Thymus (tissue), 11 donors: ENCODE data around the gene PRSS12. TPM values are rescaled to one million over a fixed set of nuclear protein-coding genes. Genes with fewer than 3 reads are reported as not detected.

Experiments used
- DNase-seq, 9 donors: peaks; one replicate each; pipeline ENCODE4 v3.0.0-alpha.2; 2013; ENCODE audit warnings: low spot score in 9 of 9, low read depth in 6 of 9, missing footprints in 1 of 9
- H3K27ac ChIP-seq, 2 donors: one replicate each; pipeline ENCODE4 v1.5.1; 2013; ENCODE audit warnings: control low read depth in 1 of 2, low read depth in 1 of 2, low read length in 1 of 2, mild to moderate bottlenecking in 1 of 2, moderate library complexity in 1 of 2
- H3K27me3 ChIP-seq, 2 donors: one replicate each; pipeline ENCODE4 v1.5.1; 2013; ENCODE audit warnings: low read length in 1 of 2; ENCODE audit not compliant: control insufficient read depth in 2 of 2, insufficient read depth in 1 of 2
- H3K36me3 ChIP-seq, 2 donors: one replicate each; pipeline ENCODE4 v1.5.1; 2013; ENCODE audit warnings: low read length in 1 of 2, mild to moderate bottlenecking in 1 of 2, moderate library complexity in 1 of 2; ENCODE audit not compliant: control insufficient read depth in 2 of 2, insufficient read depth in 2 of 2
- H3K4me1 ChIP-seq, 2 donors: one replicate each; pipeline ENCODE4 v1.5.1; 2013; ENCODE audit warnings: low read length in 2 of 2; ENCODE audit not compliant: control insufficient read depth in 2 of 2, insufficient read depth in 2 of 2
- H3K4me3 ChIP-seq, 2 donors: one replicate each; pipeline ENCODE4 v1.5.1; 2013; ENCODE audit warnings: low read length in 2 of 2, control low read depth in 1 of 2, mild to moderate bottlenecking in 1 of 2
- H3K9me3 ChIP-seq, 2 donors: one replicate each; pipeline ENCODE4 v1.5.1; 2013; ENCODE audit warnings: low read length in 1 of 2, mild to moderate bottlenecking in 1 of 2; ENCODE audit not compliant: control insufficient read depth in 2 of 2, insufficient read depth in 1 of 2
- WGBS: extraction: QIAGEN DNeasy Blood & Tissue Kit; methylation state at CpG from one replicate; pipeline ENCODE4 v1.1.7; 2013; 5-methylcytosine and 5-hydroxymethylcytosine counted together
- polyA plus RNA-seq: library from polyadenylated mRNA; stranded (reverse); fragments of 200-250 nt; gene quantifications from one replicate; pipeline ENCODE4 v1.2.3, GENCODE V29; 2013
- total RNA-seq: library from RNA; stranded (reverse); fragments of 120-200 nt; gene quantifications from one replicate; pipeline ENCODE4 v1.2.4, GENCODE V29; 2013
- donor health status: healthy.

Gene PRSS12
- total and polyA plus RNA-seq, 2 donors, result 1.5 to 3.3 TPM

DNA sequence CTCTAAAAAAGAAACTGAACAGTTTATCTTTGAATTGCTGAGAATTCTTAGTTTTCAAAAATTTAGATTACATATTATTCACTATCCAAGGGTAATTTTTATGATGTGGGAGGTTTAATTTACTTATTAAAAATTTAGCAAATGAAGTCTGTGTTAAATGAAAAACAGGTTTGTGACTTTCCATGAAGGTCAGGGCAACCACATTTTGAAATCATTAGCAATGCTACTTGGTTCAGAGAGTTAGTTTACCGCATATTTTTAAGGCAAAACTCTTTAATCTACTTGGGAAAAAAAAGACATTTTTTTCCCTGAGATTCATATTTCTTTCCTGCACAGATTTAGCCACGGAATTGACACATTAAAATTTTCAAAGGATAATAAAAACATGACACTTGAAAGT, 37.3 kb upstream of the PRSS12 start:
- peaks cover 0 to 8% of the 10 kb centered on the region in 2 donors for H3K9me3 ChIP-seq
- H3K4me3 ChIP-seq, result no peak overlapping the region
- no peak for DNase-seq
- H3K4me1 ChIP-seq, result no peaks in the 10 kb centered on the region
- 91% methylated on average over 2 of the region's 2 CpGs for WGBS
- H3K27me3 ChIP-seq, result no peaks in the 10 kb centered on the region
- no peak overlapping the region for H3K27ac ChIP-seq
- no peaks in the 10 kb centered on the region for H3K36me3 ChIP-seq

DNA sequence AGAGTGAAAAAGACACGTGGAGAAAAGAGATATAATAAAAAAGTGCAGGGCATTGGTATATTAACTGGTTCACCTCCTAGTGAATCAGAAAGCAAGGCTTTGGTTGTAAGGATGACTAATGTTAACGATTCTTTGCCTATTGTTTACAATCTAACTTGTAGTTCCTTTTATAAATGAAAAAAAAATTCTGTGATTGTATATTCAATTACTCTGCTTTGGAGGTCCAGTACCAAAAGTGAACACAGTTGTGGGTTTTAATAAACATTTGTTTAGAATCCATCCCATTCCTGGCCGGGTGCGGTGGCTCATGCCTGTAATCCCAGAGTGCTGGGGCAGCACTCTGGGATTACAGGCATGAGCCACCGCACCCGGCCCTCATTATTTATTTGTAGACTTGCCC, 36.9 kb upstream of the PRSS12 start:
- Histone ChIP-seq H3K27me3 (no peaks in the 10 kb centered on the region), H3K36me3 (no peaks in the 10 kb centered on the region), H3K9me3 (peaks cover 0 to 8% of the 10 kb centered on the region in 2 donors), H3K4me3 (no peak overlapping the region), H3K27ac (no peak overlapping the region), H3K4me1 (no peaks in the 10 kb centered on the region)
- 94% methylated on average over 6 of the region's 6 CpGs for WGBS
- no peak for DNase-seq

DNA sequence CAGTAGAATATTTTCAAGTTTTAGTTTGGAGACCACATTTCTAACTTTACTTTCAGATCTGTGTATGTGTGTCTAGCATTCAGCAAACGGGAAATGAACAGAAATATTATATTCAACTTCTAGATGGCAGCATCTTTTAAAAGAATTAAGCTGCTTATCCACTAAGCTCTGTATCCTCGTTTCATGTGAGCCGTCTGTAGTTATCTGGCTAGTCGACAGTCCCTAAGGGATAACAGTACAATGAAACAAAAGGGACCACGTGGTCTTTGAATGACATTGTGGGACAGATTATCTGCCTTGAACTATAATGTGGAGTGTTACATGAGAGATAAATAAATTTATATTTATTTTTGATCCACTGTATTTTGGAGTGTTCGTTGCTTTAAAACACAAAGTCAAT, 35.8 kb upstream of the PRSS12 start:
- Histone ChIP-seq H3K27me3 (no peaks in the 10 kb centered on the region), H3K36me3 (no peaks in the 10 kb centered on the region), H3K27ac (no peak overlapping the region), H3K9me3 (peaks cover 0 to 8% of the 10 kb centered on the region in 2 donors), H3K4me1 (no peaks in the 10 kb centered on the region), H3K4me3 (no peak overlapping the region)
- DNase-seq, result no peak
- 87% methylated on average over 6 of the region's 6 CpGs for WGBS

DNA sequence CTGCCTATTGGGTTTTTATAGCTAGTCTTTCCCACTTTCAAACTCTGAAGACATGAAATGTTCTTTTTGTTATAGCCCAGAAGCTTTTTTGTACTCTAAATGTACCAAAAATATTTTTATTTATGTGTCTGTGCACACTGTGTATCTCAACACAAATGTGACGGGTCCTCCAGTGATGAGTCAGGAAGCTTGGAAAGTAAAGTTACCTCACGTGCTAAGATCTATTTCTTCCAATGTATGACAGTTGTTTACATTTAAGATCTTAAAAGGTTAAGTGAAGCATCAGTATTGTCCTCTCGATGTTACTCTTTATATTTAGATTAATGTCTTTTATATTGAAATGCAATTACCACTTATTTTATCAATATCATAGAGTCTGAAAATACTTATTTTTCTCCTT, 29.1 kb upstream of the PRSS12 start:
- Histone ChIP-seq H3K27me3 (no peaks in the 10 kb centered on the region), H3K36me3 (no peaks in the 10 kb centered on the region), H3K4me3 (no peak overlapping the region), H3K9me3 (peaks cover 0 to 2% of the 10 kb centered on the region in 2 donors), H3K27ac (no peak overlapping the region), H3K4me1 (no peaks in the 10 kb centered on the region)
- no peak for DNase-seq
- WGBS, result 95% methylated on average over 3 of the region's 3 CpGs

DNA sequence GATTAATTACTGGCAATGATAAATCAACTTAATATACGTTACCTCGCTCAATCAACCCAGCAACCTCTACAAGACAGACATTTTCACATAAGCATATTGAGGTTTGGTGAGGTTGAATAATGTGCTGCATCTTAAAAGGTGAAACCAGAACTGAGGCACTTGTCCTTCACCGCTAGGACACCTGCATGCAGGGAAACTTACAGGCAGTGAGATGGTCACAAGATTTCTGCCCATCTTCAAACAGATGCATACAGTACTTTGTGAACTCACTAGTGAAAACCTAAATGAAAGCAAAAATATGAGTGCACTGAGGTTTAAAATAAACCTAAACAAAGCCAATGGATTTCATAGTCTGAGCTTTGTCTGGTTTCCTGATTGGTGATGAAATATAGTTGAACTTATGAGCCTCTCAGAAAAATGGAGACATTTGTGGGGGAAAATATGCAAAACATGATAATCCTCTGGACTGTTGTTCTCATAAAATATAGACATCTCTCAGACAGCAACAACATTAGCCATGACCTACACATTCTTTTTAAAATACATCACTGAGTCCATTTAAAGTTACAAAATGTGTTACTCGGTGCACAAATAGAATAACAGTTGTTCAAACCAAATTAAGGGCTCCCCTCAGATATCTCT, 20.9 kb upstream of the PRSS12 start:
- Histone ChIP-seq H3K4me3 (no peak overlapping the region), H3K9me3 (no peaks in the 10 kb centered on the region), H3K27me3 (no peaks in the 10 kb centered on the region), H3K27ac (no peak overlapping the region), H3K36me3 (no peaks in the 10 kb centered on the region), H3K4me1 (no peaks in the 10 kb centered on the region)
- 93% methylated on average over 4 of the region's 4 CpGs for WGBS
- DNase-seq, result no peak

DNA sequence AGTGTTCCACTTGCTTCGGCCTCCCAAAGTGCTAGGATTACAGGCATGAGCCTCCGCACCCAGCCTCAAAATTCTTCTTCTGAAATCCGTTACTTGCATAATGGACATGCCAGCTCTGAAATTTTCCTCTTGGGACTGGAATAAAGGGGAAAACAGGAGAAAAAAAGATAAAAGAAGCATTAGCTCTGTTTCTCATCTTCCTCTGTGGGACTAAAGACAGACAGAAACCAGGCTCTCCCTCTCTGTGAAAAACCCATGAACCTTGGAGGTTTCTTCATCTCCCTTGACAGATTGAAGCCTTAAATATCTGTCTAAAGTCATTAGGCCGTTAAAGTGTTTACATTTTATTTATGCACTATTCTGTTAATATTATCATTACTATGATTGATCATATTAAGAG, 19.4 kb upstream of the PRSS12 start:
- WGBS, result 94% methylated on average over 4 of the region's 4 CpGs
- Histone ChIP-seq H3K4me1 (no peaks in the 10 kb centered on the region), H3K27me3 (no peaks in the 10 kb centered on the region), H3K4me3 (no peak overlapping the region), H3K36me3 (no peaks in the 10 kb centered on the region), H3K9me3 (no peaks in the 10 kb centered on the region), H3K27ac (no peak overlapping the region)
- DNase-seq, result no peak

DNA sequence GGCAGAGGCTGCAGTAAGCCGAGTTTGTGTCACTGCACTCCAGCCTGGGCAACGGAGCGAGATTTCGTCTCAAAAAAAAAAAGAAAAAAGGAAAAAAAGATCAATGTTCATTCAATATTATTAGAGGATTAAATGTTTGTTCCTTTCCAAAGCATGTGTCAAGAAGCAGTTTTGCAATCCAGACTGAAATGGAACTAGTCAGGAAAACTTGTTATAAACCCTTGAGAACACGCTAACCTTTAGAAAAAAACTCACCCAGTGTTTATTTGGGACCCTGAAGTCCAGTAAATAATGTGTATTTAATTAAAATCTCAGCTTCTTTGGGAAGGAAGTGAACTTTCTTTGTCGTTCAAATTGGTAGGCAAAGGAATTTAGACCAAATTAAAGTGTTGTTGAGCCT, 16.4 kb upstream of the PRSS12 start:
- 94% methylated on average over 6 of the region's 6 CpGs for WGBS
- no peak for DNase-seq

DNA sequence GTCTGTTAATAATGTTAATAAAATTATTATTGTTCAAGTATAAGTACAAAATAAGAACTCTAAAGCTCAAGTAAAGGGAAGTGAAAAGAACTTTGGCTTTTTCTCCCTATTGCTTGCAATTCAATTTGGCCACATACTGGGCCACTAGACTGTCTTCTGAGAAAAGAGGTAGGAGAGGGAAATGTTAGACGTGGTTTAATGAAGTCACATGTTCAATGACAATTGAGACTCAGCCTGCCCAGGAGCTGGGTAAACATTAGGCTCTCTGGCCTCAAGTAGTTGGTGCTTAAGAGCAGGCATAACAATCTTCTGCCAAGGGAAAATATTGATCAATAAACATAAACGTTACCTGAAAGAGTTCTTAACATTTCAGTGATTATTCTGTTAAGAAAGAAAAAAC, 15.1 kb upstream of the PRSS12 start:
- Histone ChIP-seq H3K27ac (no peak overlapping the region), H3K36me3 (no peaks in the 10 kb centered on the region), H3K4me1 (no peaks in the 10 kb centered on the region), H3K4me3 (no peak overlapping the region), H3K27me3 (no peaks in the 10 kb centered on the region), H3K9me3 (no peaks in the 10 kb centered on the region)
- 84% methylated on average over 2 of the region's 2 CpGs for WGBS
- DNase-seq, result no peak

More for the DNA sequence above, 16.4 kb upstream of the PRSS12 start:
- no peak overlapping the region for H3K4me3 ChIP-seq
- H3K27ac ChIP-seq, result no peak overlapping the region
- H3K36me3 ChIP-seq, result no peaks in the 10 kb centered on the region
- H3K4me1 ChIP-seq, result no peaks in the 10 kb centered on the region
- H3K9me3 ChIP-seq, result no peaks in the 10 kb centered on the region
- no peaks in the 10 kb centered on the region for H3K27me3 ChIP-seq

DNA sequence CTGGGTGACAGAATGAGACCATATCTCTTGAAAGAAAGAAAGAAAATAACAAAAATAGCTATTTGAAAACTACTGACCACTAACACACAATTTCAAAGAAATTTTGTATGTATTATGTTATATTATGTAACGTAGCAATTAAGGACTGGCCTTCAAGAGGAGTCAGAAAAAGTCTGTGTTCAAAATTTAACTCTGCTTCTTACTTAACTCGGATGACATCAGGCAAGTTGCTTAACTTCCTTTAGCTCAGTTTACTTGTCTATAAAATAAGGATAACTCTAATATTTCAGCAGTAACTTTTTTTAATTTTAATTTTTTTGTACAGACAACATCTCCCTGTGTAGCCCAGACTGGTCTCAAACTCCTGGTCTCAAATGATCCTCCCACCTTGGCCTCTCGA, 14.6 kb upstream of the PRSS12 start:
- Histone ChIP-seq H3K27ac (no peak overlapping the region), H3K9me3 (no peaks in the 10 kb centered on the region), H3K4me1 (no peaks in the 10 kb centered on the region), H3K4me3 (no peak overlapping the region), H3K36me3 (no peaks in the 10 kb centered on the region), H3K27me3 (no peaks in the 10 kb centered on the region)
- no peak for DNase-seq
- WGBS, result 98% methylated on average over 3 of the region's 3 CpGs

DNA sequence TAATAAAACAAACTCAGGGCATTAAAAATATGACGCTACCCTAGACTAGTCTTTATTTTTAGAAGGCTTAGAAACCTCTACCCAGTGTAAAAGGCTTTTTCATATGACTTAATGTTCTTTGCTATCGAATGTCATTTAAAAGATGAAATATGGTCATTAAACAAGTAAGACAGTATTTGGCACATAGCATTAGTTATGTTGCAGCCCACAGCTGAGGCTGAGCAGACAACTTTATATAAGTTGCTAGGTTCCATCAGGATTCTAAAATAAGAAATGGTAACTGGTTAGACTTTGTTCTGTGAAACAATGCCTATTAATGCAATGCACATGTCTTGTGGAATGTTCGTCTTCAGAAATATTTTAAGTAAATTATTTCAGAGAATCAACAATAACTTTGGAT, 10.4 kb upstream of the PRSS12 start:
- no peaks in the 10 kb centered on the region for H3K36me3 ChIP-seq
- 97% methylated on average over 3 of the region's 3 CpGs for WGBS
- no peak overlapping the region for H3K4me3 ChIP-seq
- no peaks in the 10 kb centered on the region for H3K4me1 ChIP-seq
- H3K9me3 ChIP-seq, result no peaks in the 10 kb centered on the region
- no peak for DNase-seq
- H3K27ac ChIP-seq, result no peak overlapping the region
- no peaks in the 10 kb centered on the region for H3K27me3 ChIP-seq
